Activated CD8-positive, alpha-beta memory T cell treated with anti-CD3 and anti-CD28 coated beads, Interleukin-2, amount 50 U/mL, for 4 hours (primary cell): Measurements from ENCODE around the gene MRPL18.
"Not testable (repeated sequence)": the region's sequence is repeated elsewhere in the genome, so short reads cannot be mapped to it uniquely, and the experiment has no call there.

ENCODE experiments used
- DNase-seq: peaks from one replicate; pipeline ENCODE4 v3.0.0-alpha.2; 2020

The MRPL18 gene

DNA sequence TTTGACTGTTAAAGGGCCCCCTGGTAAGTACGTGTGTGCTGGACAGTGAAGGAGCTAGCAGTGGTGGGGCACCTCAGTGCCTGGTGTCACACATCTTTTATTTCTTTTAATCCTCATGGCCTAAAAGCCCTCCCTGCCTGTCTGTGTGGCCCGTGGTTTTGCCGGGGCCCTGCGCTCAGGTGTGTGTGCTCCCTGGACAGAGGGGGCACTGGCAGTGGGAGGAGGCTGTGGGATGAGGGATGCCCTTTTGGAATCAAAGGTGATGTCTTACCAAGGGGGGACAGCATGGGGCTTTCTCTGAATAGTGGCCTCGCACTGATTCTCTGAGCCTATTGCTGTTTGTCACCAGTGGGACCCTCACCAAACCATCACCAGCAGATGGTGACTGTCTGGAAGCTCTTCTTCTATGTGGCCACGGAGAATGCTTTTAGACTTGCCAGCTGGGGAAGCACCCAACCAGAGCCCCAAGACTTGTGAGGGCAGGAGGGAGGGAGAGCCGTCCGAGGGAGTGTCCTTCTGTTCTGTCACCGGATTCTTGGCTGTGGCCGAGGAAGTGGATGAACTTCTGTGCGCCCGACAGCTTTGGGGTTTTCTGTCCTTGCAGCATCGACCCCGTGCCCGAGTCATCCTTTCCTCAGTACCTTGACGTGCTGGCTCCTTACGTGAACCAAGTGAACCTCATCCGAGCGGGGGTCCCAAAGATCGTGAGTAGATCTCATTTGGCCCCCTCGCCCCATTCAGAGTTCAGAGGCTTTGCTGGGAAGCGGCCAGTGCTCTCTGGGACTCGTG, 27.9 kb downstream of the MRPL18 start:
- no peak for DNase-seq

DNA sequence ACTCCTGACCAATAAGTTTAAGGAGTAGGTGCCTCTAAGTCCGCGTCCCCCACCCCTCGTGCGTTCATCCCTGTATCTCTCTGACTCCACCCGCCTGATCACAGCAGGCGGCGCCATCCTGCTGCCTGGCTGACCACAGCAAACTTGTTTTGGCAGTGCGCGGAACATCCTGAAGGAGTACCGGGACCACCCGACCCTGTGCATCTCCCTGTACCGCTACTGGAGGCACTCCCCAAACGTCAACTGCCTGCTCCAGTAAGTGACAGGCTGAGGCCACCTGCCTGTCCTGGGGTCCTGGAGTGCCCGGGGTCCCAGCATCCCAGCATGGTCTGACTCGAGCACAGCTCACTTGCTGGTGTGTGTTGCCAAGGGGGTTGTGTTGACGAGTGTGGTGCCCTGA, 28.8 kb downstream of the MRPL18 start:
- DNase-seq: no peak

DNA sequence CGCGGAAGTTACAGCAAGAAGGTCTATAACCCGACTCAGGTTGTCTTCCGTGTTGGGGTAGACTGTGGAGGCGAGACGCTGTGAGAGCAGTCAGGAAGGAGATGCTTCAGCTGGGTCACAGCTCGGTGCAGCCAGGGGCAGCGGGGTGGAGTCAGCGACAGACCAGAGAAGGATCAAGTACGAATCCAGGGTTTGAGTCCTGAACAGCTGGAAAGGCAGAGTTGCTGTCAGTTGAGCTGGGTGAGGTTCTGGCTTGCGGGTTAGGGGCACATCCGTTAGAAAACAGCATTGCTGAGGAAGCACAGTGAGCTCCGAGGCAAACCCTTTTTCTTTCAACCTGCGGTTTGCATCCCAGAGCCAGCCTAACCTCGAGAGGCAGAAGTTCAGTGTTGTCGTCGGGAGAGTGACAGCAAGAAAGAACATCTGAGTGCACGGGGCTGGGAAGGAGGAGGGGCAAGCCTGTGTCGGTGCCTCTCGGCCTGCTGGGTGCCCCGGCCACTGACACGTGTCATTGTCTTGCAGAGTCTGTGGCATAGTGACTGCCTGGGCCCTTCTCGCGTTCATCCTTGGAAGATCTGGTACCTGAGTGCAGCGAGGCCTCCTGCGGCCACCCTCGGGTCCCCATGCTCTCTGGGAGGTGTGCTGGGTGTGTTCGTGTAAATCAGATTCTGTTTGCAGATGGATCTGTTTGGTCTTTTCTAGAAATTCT, 29.8 kb downstream of the MRPL18 start:
- no peak for DNase-seq

DNA sequence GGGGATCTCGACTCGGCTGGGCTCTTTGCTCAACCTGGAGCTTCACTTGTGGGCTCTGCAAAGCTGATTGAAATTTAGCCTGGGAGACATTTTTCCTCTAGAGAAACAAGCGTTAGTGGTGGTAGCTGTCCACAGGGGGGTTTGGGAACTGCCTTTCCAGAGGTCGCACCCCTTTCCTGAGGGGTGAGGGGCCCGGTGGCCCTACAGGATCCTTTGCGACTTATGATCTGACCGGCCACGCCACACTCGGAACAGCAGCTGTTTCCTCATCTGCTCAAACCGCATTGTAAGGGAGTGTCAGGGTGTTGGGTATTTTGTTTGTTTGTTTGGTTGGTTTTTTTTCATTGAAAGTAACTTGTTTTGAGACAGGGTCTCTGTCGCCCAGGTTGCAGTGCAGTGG, 30.9 kb downstream of the MRPL18 start:
- DNase-seq: no peak

DNA sequence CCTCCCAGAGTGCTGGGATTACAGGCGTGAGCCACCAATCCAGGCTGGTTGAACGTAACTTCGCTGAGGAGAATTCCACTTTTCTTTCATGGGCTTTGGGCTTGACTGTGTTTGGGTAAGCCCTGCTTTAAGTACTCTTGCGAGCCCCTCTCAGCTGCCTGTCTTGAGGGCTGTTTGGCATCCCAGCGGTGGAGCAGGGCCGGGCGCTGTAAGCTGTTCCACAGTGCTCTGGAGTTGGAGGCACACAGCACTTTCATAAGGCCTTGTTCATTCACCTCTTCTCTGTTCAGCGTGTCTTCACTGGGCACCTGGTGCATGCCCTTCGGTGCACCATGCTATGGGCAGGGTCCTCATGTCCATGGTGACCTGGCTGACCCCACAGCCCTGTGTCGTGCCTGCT, 31.5 kb downstream of the MRPL18 start:
- DNase-seq: no peak

DNA sequence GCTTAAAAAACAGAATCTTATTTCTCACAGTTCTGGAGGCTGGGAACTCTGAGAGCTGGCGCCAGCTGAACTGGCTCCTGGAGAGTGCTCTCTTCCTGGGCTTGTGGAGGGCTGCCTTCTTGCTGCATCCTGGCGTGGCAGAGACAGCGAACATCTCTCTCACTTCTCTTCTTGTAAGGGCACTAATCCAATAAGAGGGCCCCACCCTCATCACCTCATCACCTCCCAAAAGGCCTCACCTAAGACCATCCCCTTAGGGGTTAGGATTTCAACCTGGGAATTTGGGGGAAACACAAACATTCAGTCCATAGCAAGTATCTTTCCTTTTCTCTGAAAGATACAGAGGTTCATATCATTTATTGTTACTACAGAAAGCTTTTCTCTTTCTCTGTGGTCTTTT, 33.7 kb downstream of the MRPL18 start:
- no peak for DNase-seq

DNA sequence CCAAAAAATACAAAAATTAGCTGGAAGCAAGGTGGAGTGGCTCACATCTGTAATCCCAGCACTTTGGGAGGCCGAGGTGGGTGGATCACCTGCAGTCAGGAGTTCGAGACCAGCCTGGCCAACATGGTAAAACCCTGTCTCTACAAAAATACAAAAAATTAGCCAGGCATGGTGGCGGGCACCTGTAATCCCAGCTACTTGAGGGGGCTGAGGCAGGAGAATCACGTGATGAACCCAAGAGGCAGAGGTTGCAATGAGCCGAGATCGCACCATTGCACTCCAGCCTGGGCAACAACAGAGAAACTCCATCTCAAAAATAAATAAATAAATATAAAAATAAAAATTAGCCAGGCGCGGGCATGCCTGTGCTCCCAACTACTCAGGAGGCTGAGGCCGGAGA, 34.4 kb downstream of the MRPL18 start:
- DNase-seq: not testable (repeated sequence)

DNA sequence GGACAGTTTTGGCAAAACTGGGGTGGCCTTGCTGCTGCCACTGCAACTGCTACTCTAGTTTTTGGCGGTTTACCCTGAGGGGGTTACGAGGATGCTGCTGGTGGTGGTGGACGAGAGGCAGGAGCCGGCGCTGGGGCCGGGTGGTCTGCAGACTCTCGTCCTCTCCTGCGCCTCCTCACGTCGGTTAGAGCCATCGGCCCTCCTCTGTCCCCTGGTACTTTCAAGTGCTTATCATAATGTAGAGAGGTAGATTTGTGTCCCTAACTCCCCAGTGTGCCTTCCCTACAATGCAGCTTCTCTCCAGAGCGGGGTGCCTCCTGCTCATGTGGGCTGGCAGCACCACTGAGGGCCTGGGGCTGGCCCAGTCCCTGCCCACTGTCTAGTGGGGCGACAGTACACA, 35.7 kb downstream of the MRPL18 start:
- no peak for DNase-seq

DNA sequence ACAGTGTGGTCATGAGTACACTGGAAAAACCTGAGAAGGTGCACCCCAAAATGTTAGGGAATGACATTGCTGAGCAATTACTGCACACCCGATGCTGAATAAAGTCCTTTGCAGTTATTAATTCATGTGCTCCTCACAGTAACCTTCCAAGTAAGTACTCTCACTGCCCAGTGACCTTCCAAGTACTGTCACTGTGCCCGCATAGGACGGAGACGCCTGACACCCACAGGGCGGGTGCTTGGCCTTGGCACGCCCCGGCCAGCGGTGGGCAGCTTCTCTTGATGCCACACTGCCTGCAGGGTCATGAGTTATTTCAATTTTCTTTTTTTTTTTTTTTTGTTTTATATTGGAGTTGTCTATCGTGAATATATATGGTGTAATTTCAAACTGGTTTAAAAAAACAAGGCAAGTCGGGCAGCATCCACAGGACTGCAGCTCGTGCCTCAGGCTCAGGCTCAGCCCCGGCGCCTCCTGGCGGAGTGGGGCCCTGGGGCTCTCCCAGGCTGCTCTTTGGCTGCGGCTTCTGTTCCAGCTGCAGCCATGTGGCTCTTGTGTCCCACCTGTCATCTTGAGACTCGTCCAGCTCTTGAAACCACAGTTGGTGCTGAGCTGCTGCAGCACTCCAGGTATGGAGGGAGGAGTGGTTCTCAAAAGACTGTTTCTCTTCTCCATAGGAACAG, 36.8 kb downstream of the MRPL18 start:
- DNase-seq: no peak

DNA sequence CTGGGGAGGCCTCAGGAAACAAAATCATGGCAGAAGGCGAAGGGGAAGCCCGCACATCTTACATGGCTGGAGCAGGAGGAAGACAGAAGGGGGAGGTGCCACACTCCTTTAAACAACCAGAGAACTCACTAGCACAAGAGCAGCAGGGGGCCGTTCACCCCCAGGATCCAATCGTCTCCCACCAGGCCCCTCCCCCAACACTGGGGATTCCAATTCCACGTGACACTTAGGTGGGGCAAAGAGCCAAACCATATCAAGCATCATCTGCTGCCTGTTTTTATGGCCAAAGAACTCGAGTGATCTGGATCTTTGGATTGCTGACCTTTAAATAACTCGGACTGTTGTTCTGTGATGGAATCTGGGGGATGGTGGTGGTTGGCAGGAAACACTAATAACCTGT, 37.8 kb downstream of the MRPL18 start:
- no peak for DNase-seq

DNA sequence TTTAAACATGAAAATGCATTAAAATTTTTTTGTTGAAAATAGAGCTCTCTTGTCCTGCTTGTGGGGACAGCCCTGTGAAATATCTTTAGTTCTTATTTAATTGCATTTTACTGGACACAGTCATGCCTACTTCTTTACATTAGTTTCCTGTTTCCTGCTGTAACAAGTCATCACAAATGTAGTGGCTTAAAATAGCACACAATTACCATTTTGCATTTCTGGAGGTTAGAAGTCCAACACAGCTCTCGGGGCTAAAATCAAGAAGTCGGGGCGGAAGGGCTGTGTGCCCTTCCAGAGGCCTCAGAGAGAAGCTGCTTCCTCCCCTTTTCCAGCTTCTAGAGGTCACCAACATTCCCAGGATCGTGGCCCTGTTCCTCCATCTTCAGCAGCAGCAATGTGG, 39.3 kb downstream of the MRPL18 start:
- DNase-seq: no peak

DNA sequence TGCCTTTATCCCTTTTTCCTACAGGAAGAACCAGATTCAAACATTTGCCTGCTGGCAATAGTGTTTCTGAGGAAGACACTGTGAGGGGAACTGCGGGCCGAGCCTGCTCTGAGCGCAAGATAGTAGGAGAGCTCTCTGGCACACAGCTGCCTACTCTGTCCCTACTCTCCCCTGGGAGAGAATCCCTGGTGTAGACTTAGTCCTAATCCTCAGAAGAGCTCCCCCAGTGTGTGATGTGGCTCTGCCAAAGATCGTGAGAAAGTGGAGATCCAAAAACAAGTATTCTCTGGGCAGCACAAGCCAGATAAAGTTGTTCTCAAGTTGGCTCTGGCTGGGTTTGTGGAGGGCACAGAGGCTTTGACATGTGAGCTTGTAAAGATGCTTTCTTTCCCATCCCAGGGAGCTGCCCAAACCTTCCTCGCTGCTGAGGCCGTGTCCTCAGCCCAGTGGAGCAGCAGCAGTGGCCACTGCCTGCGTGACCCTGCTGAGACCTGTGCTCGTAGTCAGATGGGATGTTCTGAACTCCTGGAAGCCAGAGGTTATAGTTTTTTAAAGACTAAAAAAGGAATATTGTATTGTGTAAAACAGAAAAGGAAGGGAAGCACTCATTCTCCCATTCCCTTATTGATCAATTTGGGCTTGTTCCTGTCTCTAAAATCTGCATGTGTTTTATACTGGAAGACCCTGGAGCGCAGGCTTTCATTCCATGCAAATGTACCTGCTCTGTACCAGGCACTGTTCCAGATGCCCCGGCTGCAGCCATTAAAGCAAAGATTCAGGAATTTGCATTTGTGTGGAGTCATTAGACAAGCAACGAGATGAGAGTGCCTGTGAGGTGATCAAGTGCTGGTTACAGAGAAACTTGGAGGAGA, 40.5 kb downstream of the MRPL18 start:
- no peak for DNase-seq

DNA sequence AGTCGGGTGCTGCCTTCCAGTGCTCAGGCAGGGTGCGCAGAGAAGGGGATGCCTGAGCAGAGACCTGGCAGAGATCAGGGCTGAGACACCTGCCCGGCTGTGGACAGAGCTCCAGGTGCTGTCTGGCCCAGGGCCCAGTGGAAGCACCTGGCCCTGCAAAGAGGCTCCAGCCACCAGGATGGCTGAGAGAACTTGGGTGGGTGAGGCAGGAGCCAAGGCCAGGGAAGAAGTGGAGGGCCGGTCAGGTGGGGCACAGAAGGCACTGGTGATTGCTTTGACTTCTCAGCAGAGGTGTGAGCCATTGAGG, 41.1 kb downstream of the MRPL18 start:
- DNase-seq: no peak

DNA sequence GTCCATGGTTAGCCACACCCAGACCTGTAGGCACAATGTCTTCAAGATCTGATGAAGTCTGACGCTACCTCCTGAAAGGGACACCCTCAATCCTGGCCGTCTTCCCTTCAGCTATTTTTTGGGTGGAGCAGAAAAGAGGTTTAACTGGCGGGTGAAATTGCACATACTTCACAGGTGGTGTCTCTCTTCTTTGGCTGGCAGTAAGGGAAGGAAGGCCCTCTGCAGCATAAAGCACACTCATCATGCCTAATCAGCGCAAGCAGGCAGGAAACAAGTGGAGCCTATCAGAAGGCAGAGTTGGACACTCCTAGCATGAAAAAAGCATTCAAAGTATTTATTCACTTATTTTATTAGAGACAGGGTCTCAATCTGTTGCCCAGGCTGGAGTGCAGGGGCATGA, 42.7 kb downstream of the MRPL18 start:
- DNase-seq: no peak

DNA sequence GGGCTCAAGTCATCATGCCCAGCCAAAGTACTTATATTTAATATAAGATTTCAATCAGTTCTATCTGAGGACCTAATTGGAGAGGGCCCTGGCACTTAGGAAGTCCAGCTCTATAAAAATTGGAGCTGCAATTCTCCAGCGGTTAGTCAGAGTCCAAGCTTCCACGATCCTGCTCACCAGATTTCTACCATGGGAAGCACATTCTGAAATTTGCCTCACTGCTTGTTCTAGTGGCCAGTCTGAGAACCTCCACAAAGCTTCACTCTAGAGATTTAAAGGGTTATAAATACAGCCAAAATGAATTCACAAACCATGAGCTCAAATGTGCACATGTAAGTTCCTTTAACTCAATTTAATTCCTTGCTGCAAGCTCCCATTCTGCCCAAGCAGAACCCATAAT, 43.3 kb downstream of the MRPL18 start:
- DNase-seq: no peak

DNA sequence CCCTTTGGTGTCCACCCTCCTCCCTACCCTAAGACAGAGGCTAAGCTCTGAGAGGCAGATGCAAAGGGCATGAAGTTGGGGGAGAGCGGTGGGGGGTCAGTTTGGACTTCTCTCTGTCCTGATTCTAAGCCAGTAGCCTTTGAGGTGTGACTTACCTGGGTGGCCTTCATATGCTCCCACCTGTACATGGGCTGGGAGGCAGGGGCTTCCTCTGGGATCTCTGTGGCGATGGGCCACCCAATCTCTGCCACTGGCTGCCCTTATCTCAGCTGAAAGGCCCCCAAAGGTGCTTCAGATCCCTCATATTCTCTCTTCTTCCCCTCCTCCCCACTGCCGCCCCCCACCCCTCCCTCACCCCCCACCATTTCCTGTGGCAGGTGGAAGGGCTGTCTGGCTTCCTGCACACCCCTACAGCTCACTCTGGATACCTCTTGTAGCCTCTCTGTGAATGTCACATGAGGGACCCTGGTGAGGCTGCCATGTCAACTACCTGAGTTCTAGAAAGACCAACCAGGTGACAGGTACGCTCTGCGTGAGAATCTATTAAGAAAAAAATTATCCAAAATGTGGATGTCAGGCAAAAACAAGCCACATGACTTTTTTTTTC, 43.8 kb downstream of the MRPL18 start:
- DNase-seq: no peak

DNA sequence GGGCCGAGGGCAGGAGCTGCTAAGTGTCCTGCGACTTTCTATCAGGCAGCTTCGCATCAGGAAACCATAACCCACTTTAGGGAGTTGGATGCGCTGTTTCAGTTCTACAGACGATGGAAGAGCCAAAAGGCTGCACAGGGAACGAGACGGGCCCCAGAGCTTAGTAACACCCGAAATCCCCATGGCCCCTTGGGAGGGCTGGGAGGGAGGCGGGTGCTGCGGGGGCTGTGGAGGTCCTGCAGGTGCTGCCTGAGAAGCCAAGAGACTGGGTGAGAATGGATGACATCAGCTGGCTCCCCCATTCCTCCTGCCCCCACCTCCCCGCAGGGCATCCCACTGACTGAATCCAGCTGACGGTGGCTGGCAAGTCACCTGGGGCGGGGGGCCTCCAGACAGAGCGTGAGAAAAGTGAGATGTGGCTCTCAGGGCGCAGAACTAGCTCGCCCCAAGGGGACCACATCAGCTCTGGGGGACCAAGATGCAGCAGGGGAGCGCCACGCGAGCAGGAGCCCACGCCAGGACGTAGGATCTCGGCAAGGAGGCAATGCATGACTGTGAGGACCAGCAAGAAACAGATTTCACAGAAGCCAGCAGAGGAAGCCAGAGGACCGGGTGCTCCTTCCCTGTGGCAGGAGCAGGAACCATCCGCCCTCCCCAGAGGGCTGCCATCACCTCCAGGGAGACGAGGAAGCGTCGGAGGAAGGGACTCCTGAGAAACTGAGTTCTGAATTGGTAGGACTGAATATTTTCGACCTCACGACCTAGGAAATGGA, 46.6 kb downstream of the MRPL18 start:
- DNase-seq: no peak

DNA sequence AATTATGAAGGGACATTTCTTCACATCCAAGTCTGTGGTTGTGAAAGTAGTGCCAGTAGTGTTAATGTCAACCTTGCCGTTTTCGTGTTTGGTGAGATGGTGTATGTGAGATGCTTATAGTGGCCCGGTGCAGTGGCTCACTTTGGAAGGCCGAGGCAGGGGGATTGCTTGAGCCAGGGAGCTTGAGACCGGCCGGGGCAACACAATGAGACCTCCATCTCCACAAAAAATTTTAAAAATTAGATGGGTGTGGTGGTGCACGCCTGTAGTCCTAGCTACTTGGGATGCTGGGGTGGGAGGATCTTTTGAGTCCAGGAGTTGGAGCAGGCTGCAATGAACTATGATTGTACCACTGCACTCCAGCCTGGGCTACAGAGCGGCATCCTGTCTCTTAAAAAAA, 47.2 kb downstream of the MRPL18 start:
- no peak for DNase-seq

DNA sequence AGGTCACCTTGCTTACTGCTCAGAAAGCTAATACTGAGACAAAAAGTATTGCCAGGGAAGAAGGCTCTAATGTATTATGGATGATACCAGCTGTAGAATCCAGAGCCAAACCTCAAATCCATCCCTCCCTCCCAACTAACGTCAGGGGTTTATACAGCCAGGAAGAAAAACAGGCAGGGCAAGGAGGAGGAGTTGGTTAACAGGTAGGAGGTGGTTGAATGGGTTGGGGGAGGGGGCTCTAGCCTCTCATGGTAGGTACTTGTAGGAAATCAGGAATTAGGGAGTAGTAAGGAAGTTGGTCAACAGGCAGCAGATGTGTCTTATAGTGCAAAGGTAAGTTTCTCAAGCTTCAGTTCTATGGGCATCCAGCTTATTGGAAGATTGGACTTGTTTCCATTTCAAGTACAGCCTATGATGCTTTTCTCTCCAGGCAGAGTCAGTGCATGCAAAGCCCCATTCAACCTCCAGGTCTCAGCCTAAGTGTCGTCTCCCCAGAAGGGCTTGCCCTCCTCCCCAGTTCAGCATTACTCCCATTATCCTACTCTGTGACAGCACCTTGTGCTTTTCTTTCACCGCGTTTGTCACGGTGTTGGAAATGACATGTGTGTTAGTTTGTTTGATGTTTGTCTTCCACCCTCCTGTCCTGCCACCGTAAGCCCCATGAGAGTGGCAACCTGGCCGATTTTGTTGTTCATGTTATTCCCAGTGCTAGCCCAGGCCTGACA, 47.9 kb downstream of the MRPL18 start:
- DNase-seq: no peak

DNA sequence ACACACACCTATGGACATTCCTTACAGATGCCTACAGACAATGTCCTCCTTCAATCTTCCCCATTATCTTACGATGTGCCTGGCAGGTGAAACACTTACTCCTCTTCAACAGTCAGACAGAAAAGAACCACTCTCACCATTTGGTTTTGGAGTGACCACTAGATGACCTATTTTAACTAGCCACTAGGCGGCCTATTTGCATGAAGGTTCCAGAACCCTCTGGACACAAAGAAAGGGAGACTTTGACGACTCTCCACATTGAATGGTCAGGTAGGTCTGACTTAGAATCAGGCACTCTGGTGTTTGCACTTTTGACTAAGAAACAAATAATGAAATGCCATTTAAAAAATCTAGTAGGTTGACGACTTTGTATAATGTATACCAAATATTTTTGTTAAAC, 51.8 kb downstream of the MRPL18 start:
- no peak for DNase-seq
